Activated B cell treated with CpG ODN at 0.5 μM for 24 hours (primary cell): Measurements from ENCODE around the gene RET. TPM values are rescaled to one million over a fixed set of nuclear protein-coding genes. Genes with fewer than 3 reads are reported as not detected.
"Not testable (repeated sequence)": the region's sequence is repeated elsewhere in the genome, so short reads cannot be mapped to it uniquely, and the experiment has no call there.

Experiments
- ATAC-seq: fragments of 200-7000 bp; cut with Tn5 transposase; one replicate; pipeline ENCODE4 v1.10.0; 2021; ENCODE audit warnings: low read depth, mild to moderate bottlenecking, moderate library complexity
- CTCF ChIA-PET: fragments of 350-600 bp; sonication (Branson Sonifier 250); formaldehyde crosslinking; loops from one replicate; lab custom pipeline; 2021; ENCODE audit warnings: antibody characterized with exemption; lab: Charles Lee
- POLR2A ChIA-PET: fragments of 350-600 bp; sonication (Branson Sonifier 250); formaldehyde crosslinking; loops from one replicate; lab custom pipeline; 2021; ENCODE audit warnings: antibody characterized with exemption; lab: Charles Lee
- DNase-seq: peaks from one replicate; pipeline ENCODE4 v3.0.0; 2022
- H3K27ac Mint-ChIP-seq: one replicate; pipeline ENCODE4 v1.8.0; 2020; ENCODE audit warnings: mixed read lengths
- H3K27me3 Mint-ChIP-seq: one replicate; pipeline ENCODE4 v1.8.0; 2021; ENCODE audit warnings: mixed read lengths
- H3K36me3 Mint-ChIP-seq: one replicate; pipeline ENCODE4 v1.8.0; 2021; ENCODE audit warnings: low read depth, mixed read lengths
- H3K4me1 Mint-ChIP-seq: one replicate; pipeline ENCODE4 v1.8.0; 2021; ENCODE audit warnings: mixed read lengths
- H3K4me3 Mint-ChIP-seq: one replicate; pipeline ENCODE4 v1.8.0; 2020; ENCODE audit warnings: mild to moderate bottlenecking, mixed read lengths
- H3K9me3 Mint-ChIP-seq: one replicate; pipeline ENCODE4 v1.8.0; 2020; ENCODE audit warnings: mixed read lengths
- intact Hi-C: fragments of 100-400 bp; cut with micrococcal nuclease; formaldehyde crosslinking; loops from one replicate; pipeline ENCODE4 v1.15.1; 2024
- total RNA-seq: library from RNA; stranded (reverse); gene quantifications from 2 replicates; pipeline ENCODE4 v1.2.3, GENCODE V29; 2022
- TF ChIP-seq, protein P1 (sequence below): fragments of 200-600 bp; IDR thresholded peaks from one replicate; pipeline ENCODE4 v1.8.0; 2022; ENCODE audit warnings: antibody characterized with exemption, mild to moderate bottlenecking

RET gene
- total RNA-seq, 1 donor from 2014 or later: not detected

DNA sequence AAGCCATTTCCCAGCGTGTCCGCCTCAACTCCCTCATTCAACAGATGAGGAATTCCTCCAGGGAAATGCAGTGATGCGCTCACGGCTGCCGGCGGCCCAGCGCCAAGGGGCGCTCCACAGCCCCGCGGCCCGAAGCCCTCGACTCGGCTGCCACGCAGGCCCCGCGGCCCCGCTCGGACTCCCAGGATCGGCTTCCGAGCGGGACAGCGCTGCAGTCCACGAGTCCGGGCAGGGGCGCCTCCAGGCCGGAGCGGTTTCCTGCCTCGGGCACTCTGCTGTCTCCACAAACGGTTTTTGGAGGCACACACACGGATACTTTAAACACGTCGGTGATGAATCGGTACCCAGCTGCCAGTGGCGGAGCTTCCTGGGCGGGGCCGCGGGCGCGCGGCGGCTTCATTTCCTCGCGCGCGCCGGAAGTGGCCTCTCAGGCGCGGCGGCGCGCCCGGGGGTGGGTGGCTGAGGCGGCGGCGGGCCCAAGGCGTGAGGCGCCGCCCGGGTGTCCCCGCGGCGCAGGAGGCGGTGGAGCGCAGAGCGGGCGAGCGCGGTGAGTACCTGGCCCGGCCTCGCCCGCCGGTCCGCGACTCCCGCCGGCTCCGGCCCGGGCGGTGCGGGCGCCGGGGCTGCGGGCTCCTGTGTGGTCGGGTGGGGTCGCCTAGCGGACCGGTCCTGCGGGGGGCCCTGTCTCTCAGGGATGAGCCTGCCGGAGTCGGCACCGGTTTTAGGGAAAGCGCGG lies 61.3 kb downstream of the RET start, which contains the start of gene CSGALNACT2:
Gene CSGALNACT2, plus strand, starts transcription at position 425 of the 736 bp plus-strand sequence. CDS start 16,705 bp downstream, outside the sequence.
- Mint-ChIP-seq H3K9me3 (no peaks in the 10 kb centered on the region), H3K4me3 (peak within 1 kb of the TSS; percentile 95), H3K27ac (peak within 1 kb of the TSS; percentile 96), H3K4me1 (peaks cover 58% of the 10 kb centered on the region), H3K27me3 (no peaks in the 10 kb centered on the region), H3K36me3 (peaks cover 7% of the 10 kb centered on the region)
- POLR2A ChIA-PET: interaction anchor here (0.5 to 4.5 kb wide), 13 partner anchors 9 to 511 kb away, joined by 3 to 67 read pairs (median 4); partner anchors contain the start of genes HNRNPF, ZNF32 and ZNF33B
- intact Hi-C loops: loop anchor here (1.0 to 10.0 kb wide), 14 partner anchors 8 to 585 kb away; partner anchors contain the start of genes BMS1, ZNF239, ZNF32 and ZNF33B
- peak; percentile 81 for ATAC-seq
- CTCF ChIA-PET: interaction anchor here (1.0 to 2.1 kb wide), 8 partner anchors 12 to 67 kb away, joined by 3 to 6 read pairs (median 3); no protein-coding TSS in a partner anchor
- TF ChIP-seq, protein P1, sequence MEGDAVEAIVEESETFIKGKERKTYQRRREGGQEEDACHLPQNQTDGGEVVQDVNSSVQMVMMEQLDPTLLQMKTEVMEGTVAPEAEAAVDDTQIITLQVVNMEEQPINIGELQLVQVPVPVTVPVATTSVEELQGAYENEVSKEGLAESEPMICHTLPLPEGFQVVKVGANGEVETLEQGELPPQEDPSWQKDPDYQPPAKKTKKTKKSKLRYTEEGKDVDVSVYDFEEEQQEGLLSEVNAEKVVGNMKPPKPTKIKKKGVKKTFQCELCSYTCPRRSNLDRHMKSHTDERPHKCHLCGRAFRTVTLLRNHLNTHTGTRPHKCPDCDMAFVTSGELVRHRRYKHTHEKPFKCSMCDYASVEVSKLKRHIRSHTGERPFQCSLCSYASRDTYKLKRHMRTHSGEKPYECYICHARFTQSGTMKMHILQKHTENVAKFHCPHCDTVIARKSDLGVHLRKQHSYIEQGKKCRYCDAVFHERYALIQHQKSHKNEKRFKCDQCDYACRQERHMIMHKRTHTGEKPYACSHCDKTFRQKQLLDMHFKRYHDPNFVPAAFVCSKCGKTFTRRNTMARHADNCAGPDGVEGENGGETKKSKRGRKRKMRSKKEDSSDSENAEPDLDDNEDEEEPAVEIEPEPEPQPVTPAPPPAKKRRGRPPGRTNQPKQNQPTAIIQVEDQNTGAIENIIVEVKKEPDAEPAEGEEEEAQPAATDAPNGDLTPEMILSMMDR: no peak
- peak; percentile 92 for DNase-seq

GRCh38 chr10:43138757-43139241 lies 61.9 kb downstream of the RET start:
- DNase-seq (no peak), ATAC-seq (peak; percentile 43)
- CTCF ChIA-PET: interaction anchor here (1.0 to 2.1 kb wide), 8 partner anchors 12 to 66 kb away, joined by 3 to 6 read pairs (median 3); no protein-coding TSS in a partner anchor

DNA sequence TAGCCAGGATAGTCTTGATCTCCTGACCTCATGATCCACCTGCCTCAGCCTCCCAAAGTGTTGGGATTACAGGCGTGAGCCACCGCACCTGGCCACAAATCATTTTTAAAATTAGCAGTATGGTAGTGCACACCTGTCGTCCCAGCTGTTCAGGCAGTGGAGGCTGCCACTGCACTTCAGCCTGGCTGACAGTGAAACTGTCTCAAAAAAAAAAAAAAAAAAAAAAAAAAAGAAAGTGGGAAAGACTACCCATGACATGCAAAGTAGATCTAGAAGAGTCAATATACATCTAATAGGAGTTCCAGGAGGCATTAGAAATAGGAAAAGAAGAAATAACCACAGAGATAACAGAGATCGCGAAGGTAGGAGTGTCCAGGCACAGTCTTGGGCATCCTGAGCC lies 64.6 kb downstream of the RET start:
- ATAC-seq (no peak), DNase-seq (no peak)
- no peak overlapping the region for H3K27ac Mint-ChIP-seq
- peaks cover 70% of the 10 kb centered on the region for H3K4me1 Mint-ChIP-seq
- intact Hi-C loops: no loop called here
- H3K4me3 Mint-ChIP-seq: no peak overlapping the region
- peaks cover 7% of the 10 kb centered on the region for H3K36me3 Mint-ChIP-seq
- POLR2A ChIA-PET: interaction anchor here (0.7 kb wide), 1 partner anchor 12 kb away, joined by 3 read pairs; no protein-coding TSS in a partner anchor
- TF ChIP-seq, protein P1: no peak
- no peaks in the 10 kb centered on the region for H3K27me3 Mint-ChIP-seq
- H3K9me3 Mint-ChIP-seq: no peaks in the 10 kb centered on the region
- CTCF ChIA-PET: interaction anchor here (0.8 kb wide), 1 partner anchor 207 kb away, joined by 3 read pairs; no protein-coding TSS in a partner anchor

More at GRCh38 chr10:43138757-43139241, 61.9 kb downstream of the RET start:
- Mint-ChIP-seq H3K27me3 (no peaks in the 10 kb centered on the region), H3K4me3 (peak overlapping the region; percentile 95), H3K27ac (peak overlapping the region; percentile 96), H3K9me3 (no peaks in the 10 kb centered on the region), H3K4me1 (peaks cover 64% of the 10 kb centered on the region), H3K36me3 (peaks cover 7% of the 10 kb centered on the region)
- TF ChIP-seq, protein P1: no peak
- intact Hi-C loops: loop anchor here (1.0 to 10.0 kb wide), 14 partner anchors 8 to 586 kb away; partner anchors contain the start of genes BMS1, ZNF239, ZNF32 and ZNF33B
- POLR2A ChIA-PET: interaction anchor here (0.5 to 4.5 kb wide), 11 partner anchors 10 to 510 kb away, joined by 3 to 67 read pairs (median 5); partner anchors contain the start of genes ZNF32 and ZNF33B

DNA sequence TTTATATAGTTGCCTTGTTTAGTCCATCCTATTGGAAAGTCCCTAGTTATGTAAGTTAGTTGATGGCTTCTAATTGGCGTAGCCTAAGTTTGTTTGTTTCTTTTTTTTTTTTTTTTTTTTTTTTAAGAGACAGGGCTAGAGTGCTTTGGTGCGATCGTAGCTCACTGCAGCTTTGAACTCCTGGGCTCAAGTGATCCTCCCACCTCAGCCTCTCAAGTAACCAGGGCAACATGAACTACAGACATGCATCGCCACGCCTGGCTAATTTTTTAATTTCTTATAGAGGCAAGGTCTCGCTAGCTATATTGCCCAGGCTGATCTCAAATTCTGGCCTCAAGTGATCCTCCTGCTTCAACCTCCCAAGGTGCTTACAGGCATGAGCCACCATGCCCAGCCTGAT lies 68.4 kb downstream of the RET start:
- Mint-ChIP-seq H3K4me1 (peaks cover 58% of the 10 kb centered on the region), H3K27me3 (no peaks in the 10 kb centered on the region), H3K9me3 (peaks cover 7% of the 10 kb centered on the region), H3K4me3 (no peak overlapping the region), H3K36me3 (peaks cover 7% of the 10 kb centered on the region), H3K27ac (no peak overlapping the region)
- CTCF ChIA-PET: no interaction called here
- no peak for DNase-seq
- TF ChIP-seq, protein P1: no peak
- ATAC-seq: no peak
- POLR2A ChIA-PET: no interaction called here
- intact Hi-C loops: no loop called here

GRCh38 chr10:43145936-43146335 lies 69.1 kb downstream of the RET start:
- DNase-seq, H3K27me3 Mint-ChIP-seq, H3K4me3 Mint-ChIP-seq, H3K27ac Mint-ChIP-seq, POLR2A ChIA-PET, H3K36me3 Mint-ChIP-seq, ATAC-seq, CTCF ChIA-PET, H3K9me3 Mint-ChIP-seq: not testable (repeated sequence)
- H3K4me1 Mint-ChIP-seq: peaks cover 56% of the 10 kb centered on the region
- intact Hi-C loops: loop anchor here (1.0 kb wide), 1 partner anchor 8 kb away; the partner anchor contains the start of gene CSGALNACT2
